Fibroblast of peridontal ligament (primary cell): ENCODE data around the gene STK10.
"Not testable (repeated sequence)": the region's sequence is repeated elsewhere in the genome, so short reads cannot be mapped to it uniquely, and the experiment has no call there.

Experiments used
- DNase-seq: peaks from one replicate; pipeline ENCODE4 v3.0.0-alpha.2; 2010; ENCODE audit errors: extremely low read depth

The STK10 gene

DNA sequence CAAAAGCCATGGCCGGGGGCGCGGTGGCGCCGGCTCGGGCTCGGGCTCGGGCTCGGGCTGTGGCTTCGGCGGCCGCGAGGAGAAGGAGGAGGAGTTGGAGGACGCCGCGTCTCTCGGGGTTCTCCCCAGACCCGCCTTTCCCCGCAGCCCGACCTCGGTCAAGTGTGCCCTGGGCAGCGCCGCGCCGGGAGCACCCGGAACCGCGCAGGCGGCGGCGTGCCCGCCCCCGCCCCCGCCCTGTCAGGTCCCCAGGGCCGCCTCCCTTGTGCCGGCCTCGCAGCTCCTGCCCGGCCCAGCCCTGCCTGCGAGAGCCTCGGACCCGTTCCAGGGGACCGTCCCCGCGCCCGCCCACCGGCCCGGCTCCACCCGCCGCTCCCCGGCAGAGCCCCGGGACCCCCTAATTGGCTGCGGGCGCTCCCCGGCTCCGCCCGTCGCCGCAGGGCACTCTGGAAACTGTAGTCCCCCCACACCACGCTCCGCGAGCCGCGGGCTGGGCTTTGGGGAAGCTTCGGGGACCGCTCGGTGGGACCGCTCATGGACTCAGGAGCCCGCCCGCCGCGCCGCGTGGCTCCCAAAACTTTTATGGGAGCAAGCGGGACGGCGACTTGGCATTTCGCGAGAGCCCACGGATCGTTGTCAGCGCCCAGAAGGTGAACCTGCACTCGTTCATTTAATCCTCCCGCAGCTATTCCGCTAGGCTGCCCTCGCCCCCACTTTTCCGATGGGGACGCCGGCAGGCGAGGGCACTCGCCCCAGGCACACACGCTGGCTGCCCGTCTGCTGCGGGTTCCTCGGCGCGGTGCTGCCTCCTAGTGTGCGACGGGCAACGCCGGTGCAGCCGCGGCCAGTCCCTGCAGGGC is at the start of gene STK10:
TSS of gene STK10 (minus strand) at position 192 of the 860 bp plus-strand sequence. CDS start at position 10, 182 bp downstream.
- peak; percentile 83 for DNase-seq

- peak; percentile 10 for DNase-seq
These were observed 48.1 kb upstream of the STK10 start for GRCh38 chr5:172235827-172236736.

- DNase-seq = peak; percentile 72
These were observed 47.2 kb upstream of the STK10 start for GRCh38 chr5:172235132-172235780.

DNA sequence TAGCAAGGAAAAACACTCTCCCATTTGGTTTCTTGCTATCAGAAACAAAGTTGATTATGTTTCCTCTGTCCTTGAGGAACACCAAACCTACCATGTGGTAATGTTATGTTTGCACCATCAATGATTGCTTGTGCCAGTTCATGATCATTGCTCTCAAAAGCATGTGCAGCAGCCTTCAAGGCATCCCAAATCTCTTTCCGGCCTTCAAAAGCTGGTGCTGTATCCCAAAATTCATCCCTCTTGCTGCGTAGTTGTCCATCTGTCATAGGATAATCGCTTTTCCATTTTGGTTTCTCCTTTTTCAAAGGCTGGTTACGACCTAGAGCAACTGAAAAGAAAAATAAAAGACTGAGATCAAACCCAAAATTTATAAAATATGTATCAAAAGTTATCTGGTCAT is 46.0 kb upstream of the STK10 start:
- no peak for DNase-seq

- no peak for DNase-seq
These were observed 41.9 kb upstream of the STK10 start for GRCh38 chr5:172229904-172230303.

DNA sequence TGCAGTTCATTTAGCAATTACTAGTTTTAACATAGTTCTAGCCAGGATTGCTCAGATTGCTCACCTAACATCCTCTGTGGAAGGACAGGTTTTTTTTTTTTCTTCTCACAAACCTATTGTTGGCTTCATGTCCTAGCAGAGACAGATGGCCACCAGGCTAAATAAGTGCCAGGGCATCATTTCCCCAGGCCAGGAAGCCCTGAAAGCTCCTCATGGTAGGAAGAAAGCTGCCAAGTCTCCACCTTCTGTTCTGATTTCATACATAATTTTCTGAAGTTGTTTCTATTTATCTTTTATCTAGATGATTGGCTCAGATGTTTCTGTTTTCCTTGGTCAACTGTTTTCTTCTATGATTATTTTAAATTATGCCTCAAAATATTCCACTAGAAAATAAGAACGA is 37.0 kb upstream of the STK10 start:
- DNase-seq = no peak

DNA sequence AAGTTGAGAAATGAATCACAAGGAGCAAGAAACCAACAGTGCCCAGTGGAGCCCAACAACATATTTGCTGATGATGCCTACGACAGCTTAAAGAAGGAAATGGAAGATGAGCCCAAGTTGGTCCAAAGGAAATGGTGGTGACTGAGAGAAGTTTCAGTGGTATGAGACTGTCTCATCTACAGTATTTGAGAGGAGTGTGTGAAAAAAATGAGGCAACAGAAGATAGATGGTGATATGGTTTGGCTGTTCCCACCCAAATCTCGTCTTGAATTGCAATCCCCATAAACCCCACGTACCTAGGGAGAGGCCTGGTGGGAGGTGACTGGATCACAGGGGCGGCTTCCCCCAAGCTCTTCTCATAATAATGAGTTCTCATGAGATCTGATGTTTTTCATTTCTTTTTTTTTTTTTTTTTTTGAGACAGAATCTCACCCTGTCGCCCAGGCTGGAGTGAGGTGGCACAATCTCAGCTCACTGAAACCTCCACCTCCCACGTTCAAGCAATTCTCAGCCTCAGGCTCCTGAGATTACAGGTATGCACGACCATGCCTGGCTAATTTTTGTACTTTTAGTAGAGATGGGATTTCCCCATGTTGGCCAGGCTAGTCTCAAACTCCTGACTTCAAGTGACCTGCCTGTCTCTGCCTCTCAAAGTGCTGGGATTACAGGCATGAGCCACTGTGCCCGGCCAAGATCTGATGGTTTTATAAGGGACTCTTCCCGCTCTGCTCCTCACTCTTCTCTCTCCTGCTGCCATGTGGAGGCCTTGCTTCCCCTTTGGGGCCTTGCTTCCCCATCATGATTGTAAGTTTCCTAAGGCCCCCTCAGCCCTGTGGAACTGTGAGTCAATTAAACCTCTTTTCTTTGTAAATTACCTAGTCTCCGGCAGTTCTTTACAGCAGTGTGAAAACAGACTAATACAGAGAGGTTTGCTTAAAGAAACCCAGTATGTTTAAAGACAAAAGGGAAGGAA is 36.2 kb upstream of the STK10 start:
- DNase-seq = no peak

DNA sequence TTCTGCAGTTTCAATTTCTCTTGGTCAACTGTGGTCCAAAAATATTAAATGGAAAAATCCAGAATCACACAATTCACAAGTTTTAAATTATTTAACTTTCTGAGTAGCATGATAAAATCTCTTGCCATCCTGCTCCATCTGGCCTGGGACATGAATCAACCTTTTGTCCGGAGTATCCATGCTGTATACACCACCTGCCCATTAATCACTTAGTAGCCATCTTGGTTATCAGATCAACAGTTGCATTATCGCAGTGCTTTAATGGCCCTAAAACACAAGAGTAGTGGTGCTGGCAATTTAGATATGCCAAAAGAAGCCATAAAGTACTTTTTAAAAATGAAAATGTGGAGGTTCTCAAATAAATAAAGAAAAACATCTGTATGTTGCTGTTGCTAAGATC is 31.3 kb upstream of the STK10 start:
- DNase-seq = no peak

- no peak for DNase-seq
These were observed 28.3 kb upstream of the STK10 start for GRCh38 chr5:172216345-172216744.

DNA sequence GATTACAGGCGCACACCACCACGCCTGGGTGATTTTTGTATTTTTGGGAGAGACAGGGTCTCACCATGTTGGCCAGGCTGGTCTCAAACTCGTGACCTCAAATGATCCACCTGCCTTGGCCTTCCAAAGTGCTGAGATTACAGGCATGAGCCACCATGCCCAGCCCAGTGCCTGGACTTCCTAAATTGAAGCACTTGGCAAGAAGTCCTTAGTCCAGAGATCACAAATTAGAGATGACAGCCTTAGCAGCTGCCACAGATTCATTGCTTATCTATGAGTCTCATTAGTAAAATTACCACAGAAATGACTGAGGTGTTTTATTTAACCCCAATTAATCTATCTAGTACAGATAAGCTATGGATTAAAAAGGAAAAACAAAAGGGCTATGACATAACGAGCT is 25.1 kb upstream of the STK10 start:
- no peak for DNase-seq

DNA sequence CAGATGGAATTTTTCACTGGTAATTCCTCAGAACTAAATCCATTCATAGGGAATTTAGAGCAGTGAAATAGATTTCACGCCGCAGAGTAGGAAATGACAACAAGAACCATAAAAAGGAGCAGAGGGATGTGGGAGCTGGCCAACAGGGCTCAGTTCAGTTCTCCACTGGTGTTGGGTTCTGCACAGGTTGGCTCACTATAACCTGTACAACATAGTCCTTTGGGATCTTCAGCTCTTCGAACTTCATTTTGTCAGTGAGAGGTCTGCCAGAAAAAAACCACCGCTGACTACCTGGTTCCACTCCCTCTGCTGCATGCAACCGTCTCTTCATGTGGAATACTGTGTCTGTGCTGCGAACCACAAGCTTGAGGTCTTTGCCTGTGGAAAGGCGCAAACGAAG is 23.7 kb upstream of the STK10 start:
- DNase-seq = no peak

GRCh38 chr5:172209714-172210113 is 21.7 kb upstream of the STK10 start:
- DNase-seq = no peak

GRCh38 chr5:172207511-172207910 is 19.5 kb upstream of the STK10 start:
- no peak for DNase-seq

DNA sequence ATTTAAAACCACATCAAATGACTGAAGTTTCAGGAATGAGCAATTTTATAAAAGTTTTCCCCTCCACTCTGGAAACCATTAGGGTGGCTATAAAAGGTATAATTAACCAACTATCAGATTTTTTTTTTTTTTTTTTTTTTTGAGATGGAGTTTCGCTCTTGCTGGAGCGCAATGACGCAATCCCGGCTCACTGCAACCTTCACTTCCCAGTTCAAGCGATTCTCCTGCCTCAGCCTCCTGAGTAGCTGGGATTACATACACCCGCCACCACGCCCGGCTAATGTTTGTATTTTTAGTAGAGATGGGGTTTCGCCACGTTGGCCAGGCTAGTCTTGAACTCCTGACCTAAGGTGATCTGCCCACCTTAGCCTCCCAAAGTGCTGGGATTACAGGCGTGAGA is 18.0 kb upstream of the STK10 start:
- DNase-seq = not testable (repeated sequence)

DNA sequence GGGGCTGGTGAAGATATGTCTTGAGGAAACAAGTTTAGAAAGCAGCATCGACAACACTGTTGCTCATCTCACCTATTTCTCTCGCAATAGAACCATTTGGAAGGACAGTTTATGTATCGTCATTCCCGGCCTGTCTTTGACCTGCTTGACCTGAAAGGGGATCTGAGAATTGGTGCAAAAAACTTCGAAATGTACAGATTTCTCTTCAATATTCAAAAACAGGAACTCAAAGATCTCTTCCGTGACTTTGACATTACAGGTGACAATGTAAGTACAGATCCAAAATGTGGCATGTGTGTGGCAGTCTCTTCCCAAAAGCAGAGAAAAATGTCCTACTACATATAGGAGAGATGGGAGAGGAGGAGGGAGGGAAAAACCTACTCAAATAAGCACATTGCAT is 12.5 kb upstream of the STK10 start:
- no peak for DNase-seq

DNA sequence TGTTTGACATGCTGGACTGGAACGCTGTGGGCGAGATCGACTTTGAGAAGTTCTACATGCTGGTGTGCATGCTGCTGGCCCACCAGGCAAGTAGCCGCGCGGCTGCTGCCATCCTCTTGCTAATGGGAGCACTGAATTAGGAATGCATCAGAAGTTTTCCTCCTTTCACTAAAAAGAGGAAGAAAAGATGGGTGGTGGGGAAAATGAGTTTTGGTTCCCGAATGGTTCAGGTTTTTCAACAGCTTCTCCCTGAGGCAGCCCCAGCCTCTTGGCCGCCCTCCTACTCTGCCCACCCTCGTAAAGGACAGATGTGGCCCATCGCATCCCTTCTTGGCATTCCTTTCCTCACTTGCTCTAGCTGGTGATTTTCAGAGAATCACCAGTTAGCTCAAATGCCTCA is 11.4 kb upstream of the STK10 start:
- DNase-seq = no peak

DNA sequence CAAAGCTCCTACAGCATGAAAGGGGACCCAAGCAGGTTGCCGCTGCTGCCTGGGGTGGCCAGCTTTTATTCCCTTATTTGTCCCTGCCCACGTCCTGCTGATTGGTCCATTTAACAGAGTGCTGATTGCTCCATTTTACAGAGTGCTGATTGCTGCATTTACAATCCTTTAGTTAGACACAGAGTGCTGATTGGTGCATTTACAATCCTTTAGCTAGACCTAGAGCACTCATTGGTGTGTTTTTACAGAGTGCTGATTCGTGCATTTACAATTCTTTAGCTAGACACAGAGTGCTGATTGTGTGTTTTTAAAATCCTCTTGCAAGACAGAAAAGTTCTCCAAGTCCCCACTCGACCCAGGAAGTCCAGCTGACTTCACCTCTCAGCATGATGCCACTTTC is 9.8 kb upstream of the STK10 start:
- DNase-seq = not testable (repeated sequence)

DNA sequence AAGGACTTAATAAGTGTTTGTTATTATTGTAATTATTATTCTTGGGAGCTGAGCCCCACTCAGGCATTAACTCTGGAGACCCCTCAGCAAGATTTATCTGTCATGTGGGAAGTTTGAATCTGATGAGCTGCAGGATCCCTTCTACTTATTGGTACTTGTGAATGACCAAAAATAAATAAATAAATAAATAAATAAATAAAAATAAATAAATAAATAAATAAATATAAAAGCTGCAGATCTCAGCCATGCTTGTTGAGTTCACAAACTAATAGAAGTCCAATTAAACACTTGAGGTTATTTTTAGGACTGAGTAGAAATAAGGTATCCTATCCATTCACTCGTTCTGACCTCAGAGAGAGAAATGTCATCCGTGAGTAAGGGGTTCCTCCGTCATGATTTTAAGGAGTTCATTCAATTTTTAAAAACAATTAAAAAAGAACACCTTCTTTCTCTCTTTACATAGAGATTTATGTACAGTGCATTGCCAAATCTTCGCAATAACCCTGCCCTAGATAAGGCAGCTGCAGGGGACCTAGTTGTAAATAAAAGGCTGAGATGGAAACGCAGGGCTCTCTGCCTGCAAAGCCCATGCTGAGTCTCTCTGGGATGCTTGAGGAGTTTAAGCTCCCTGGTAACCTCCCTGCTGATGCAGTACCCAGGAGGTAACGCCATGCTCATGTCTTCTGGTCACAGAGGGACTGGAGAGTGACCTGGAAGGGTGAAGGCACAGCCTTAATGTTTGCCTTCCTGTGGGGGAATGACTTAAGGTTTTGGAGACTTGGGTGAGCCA is 7.2 kb upstream of the STK10 start:
- no peak for DNase-seq

DNA sequence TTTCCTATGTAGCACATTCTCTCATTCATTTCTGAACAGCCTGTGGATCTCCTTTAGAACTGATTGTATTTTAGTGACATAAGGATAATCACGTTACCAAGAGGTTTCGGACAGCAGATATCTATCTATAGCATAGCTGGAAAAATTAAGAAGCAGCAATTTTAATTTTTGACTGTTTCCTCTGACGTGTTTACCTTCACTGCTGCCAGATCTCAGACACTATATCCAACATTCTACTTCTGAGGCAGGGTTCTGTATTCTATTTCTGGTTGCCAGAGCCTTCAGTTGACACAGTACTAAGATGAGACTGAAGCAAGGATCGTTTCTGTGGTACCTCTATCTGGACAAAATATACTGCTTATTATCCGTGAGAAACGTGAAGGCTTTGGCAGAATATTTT is 5.8 kb upstream of the STK10 start, which contains the start of gene EFCAB9:
TSS of gene EFCAB9 (plus strand) at position 301 of the 400 bp plus-strand sequence. CDS start at position 302, 1 bp downstream.
- no peak for DNase-seq

- DNase-seq = no peak
These were observed 1.8 kb upstream of the STK10 start for GRCh38 chr5:172189693-172190296.
